ENCODE measurements around the gene C10orf90. TPM values are rescaled to one million over a fixed set of nuclear protein-coding genes. Genes with fewer than 3 reads are reported as not detected.

Gene C10orf90
- total RNA-seq, 2 experiments from 2014 or later, result not detected

GRCh38 chr10:126667568-126667967 is 2.9 kb downstream of the C10orf90 start:
- Mint-ChIP-seq H3K27ac (no peak overlapping the region), H3K4me3 (no peak overlapping the region), H3K36me3 (no peaks in the 10 kb centered on the region), H3K9me3 (peaks cover 1% of the 10 kb centered on the region), H3K27me3 (no peaks in the 10 kb centered on the region), H3K4me1 (no peaks in the 10 kb centered on the region)
- DNase-seq (no peak), ATAC-seq (ENCODE audit: low read depth) (no peak)
- POLR2A ChIA-PET, result no interaction called here

GRCh38 chr10:126665207-126665606 is 5.3 kb downstream of the C10orf90 start:
- H3K4me3 Mint-ChIP-seq, result no peak overlapping the region
- ATAC-seq (ENCODE audit: low read depth) (no peak), DNase-seq (no peak)
- no peak overlapping the region for H3K27ac Mint-ChIP-seq
- H3K9me3 Mint-ChIP-seq, result peaks cover 1% of the 10 kb centered on the region
- H3K4me1 Mint-ChIP-seq, result no peaks in the 10 kb centered on the region
- no peaks in the 10 kb centered on the region for H3K36me3 Mint-ChIP-seq
- H3K27me3 Mint-ChIP-seq, result no peaks in the 10 kb centered on the region
- POLR2A ChIA-PET, result no interaction called here

GRCh38 chr10:126663880-126664279 is 6.6 kb downstream of the C10orf90 start:
- H3K27me3 Mint-ChIP-seq, result no peaks in the 10 kb centered on the region
- peaks cover 1% of the 10 kb centered on the region for H3K9me3 Mint-ChIP-seq
- H3K27ac Mint-ChIP-seq, result no peak overlapping the region
- POLR2A ChIA-PET, result no interaction called here
- H3K4me1 Mint-ChIP-seq, result no peaks in the 10 kb centered on the region
- no peaks in the 10 kb centered on the region for H3K36me3 Mint-ChIP-seq
- DNase-seq (no peak), ATAC-seq (ENCODE audit: low read depth) (no peak)
- H3K4me3 Mint-ChIP-seq, result no peak overlapping the region

DNA sequence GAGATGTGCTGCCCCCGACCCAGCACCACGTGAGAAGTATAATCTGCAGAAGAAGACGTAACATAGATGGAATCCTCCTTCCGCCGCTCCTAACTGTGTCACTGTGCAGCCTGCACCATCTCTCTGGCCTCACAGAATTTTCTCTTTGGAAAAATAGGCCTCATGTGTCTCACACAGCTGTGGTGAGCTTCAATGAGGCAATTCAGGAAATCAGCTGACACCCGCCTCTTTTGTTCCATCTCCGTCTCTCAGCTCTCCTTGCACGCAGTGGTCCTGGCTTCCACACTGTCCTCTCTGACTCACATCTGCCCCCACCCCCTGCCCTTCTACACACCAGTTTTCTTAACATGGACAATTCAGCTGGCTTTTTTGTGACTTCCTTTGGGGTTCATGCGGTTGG is 7.2 kb downstream of the C10orf90 start:
- no peaks in the 10 kb centered on the region for H3K4me1 Mint-ChIP-seq
- POLR2A ChIA-PET, result no interaction called here
- H3K4me3 Mint-ChIP-seq, result no peak overlapping the region
- H3K9me3 Mint-ChIP-seq, result peaks cover 1% of the 10 kb centered on the region
- ATAC-seq (ENCODE audit: low read depth), result no peak
- no peak overlapping the region for H3K27ac Mint-ChIP-seq
- no peak for DNase-seq
- no peaks in the 10 kb centered on the region for H3K36me3 Mint-ChIP-seq
- H3K27me3 Mint-ChIP-seq, result no peaks in the 10 kb centered on the region

DNA sequence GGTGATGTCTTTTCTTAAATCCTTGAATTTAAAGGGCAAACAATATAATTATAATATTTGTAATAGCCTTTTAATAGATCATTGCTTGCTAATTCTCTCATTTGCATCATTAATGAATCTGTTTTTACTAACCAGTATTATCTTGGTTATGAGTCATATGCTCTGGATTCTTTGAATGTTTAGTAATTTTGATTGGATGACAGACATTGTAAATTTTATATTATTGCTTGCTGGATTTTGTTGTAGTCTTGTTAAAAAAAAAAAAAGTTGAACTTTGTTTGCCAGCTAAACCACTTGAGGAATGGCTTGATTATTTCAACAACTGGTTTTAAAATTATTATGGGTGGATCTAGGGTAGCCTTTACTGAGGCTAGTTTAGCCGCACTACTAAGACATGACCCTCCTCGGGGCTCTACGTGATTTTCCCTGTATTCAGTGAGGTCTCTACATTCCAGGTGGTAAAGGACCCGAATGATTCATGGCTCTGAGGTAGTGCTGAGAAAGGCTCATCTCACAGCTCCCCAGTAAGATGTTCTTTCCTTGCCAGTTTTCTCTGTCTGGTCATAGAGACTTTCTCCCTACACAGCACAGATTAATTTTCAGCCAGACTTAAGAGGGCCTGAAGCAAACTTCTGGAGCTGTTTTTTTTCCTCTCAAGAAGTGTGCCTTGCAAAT is 8.5 kb downstream of the C10orf90 start:
- Mint-ChIP-seq H3K27me3 (no peaks in the 10 kb centered on the region), H3K27ac (no peak overlapping the region), H3K4me1 (no peaks in the 10 kb centered on the region), H3K9me3 (peaks cover 1% of the 10 kb centered on the region), H3K36me3 (no peaks in the 10 kb centered on the region), H3K4me3 (no peak overlapping the region)
- ATAC-seq (ENCODE audit: low read depth) (no peak), DNase-seq (no peak)
- POLR2A ChIA-PET, result interaction anchor here (0.5 kb wide), 1 partner anchor 85 kb away, joined by 3 read pairs; no protein-coding TSS in a partner anchor

GRCh38 chr10:126661356-126661755 is 9.1 kb downstream of the C10orf90 start:
- H3K4me1 Mint-ChIP-seq, result no peaks in the 10 kb centered on the region
- POLR2A ChIA-PET, result no interaction called here
- H3K9me3 Mint-ChIP-seq, result peaks cover 1% of the 10 kb centered on the region
- DNase-seq, result no peak
- no peak for ATAC-seq (ENCODE audit: low read depth)
- no peak overlapping the region for H3K4me3 Mint-ChIP-seq
- no peaks in the 10 kb centered on the region for H3K36me3 Mint-ChIP-seq
- no peaks in the 10 kb centered on the region for H3K27me3 Mint-ChIP-seq
- H3K27ac Mint-ChIP-seq, result no peak overlapping the region

DNA sequence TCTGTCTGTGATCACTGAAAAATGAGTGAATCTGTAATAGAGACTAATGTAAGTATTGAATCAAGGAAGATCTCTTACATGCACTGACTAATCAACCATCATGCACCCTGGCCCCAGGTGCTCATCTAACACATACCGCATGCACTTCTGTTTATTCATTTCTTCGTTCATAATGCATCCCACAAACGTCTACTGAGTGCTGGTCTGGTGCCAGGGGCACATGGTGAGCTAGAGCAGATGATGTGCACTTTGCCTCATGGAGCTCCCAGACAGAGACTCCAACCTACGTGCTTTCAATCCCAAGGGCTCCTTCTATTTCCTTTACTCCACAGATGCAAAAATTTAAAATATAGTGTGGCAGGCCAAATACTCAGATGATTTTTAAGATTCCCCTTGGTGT is 10.7 kb downstream of the C10orf90 start:
- POLR2A ChIA-PET, result no interaction called here
- no peak overlapping the region for H3K4me3 Mint-ChIP-seq

GRCh38 chr10:126658928-126659327 is 11.6 kb downstream of the C10orf90 start:
- Mint-ChIP-seq H3K27ac (no peak overlapping the region), H3K4me3 (no peak overlapping the region), H3K27me3 (no peaks in the 10 kb centered on the region), H3K4me1 (no peaks in the 10 kb centered on the region), H3K36me3 (no peaks in the 10 kb centered on the region), H3K9me3 (no peaks in the 10 kb centered on the region)
- ATAC-seq (ENCODE audit: low read depth), result no peak
- POLR2A ChIA-PET, result no interaction called here
- DNase-seq, result no peak

More for the DNA sequence above, 10.7 kb downstream of the C10orf90 start:
- Mint-ChIP-seq H3K27ac (no peak overlapping the region), H3K9me3 (no peaks in the 10 kb centered on the region), H3K4me1 (no peaks in the 10 kb centered on the region), H3K36me3 (no peaks in the 10 kb centered on the region), H3K27me3 (no peaks in the 10 kb centered on the region)
- no peak for DNase-seq
- no peak for ATAC-seq (ENCODE audit: low read depth)

DNA sequence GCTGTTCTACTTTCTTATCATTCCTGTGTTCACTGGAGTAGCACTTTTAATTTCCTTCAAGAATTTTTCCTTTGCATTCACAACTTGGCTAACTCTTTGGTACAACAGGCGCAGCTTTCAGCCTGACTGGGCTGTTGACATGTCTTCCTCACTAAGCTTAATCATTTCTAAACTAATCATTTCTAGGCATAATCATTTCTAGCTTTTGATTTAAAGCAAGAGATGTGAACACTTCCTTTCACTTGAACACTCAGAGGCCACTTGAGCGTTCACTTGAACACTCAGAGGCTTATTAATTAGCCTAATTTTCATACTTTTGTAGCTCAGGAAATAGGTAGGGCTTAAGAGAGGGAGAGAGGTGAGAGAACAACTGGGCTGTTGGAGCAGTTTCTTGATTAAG is 15.9 kb downstream of the C10orf90 start:
- Mint-ChIP-seq H3K4me3 (no peak overlapping the region), H3K27me3 (no peaks in the 10 kb centered on the region), H3K36me3 (no peaks in the 10 kb centered on the region), H3K27ac (no peak overlapping the region), H3K4me1 (no peaks in the 10 kb centered on the region), H3K9me3 (no peaks in the 10 kb centered on the region)
- no peak for ATAC-seq (ENCODE audit: low read depth)
- no peak for DNase-seq
- POLR2A ChIA-PET, result no interaction called here

DNA sequence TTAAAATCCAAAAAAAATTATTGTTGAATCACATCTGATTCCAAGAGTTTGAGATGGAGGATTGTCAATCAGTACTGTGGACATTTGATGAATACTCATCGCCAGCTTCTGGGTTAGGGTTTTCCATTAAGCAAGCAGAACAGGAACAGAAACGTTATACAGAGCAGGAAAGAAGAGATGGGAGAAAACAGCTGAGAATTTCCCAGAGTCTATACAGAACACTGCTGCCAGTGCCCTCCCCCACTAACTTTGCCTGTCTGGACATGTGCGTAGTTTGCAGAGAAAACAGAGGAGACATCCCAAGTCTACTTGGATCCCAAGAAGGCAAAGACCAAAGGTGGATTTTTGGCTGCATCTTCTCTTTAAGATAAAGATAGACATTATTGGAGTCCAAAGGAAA is 19.0 kb downstream of the C10orf90 start:
- Mint-ChIP-seq H3K36me3 (no peaks in the 10 kb centered on the region), H3K4me3 (no peak overlapping the region), H3K4me1 (no peaks in the 10 kb centered on the region), H3K27me3 (no peaks in the 10 kb centered on the region), H3K27ac (no peak overlapping the region), H3K9me3 (no peaks in the 10 kb centered on the region)
- POLR2A ChIA-PET, result no interaction called here
- ATAC-seq (ENCODE audit: low read depth), result no peak
- no peak for DNase-seq

DNA sequence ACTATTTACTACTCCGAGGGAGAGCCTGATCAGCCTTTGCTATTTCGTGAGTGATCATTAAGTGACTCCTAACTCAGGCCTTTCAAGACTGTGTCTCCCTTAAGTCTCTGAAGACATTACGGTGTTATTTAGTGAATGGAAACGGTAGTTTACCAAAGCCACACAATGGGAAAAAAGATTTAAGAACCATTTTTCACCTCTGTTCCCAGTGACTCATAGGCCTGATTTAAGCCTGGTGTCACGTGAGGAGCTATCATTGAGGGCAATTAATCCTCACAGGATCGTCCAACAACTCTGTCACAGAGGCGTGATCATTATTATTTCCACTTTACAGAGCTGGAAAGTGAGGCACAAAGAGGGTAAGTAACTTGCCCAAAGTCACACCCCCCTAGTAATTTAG is 20.3 kb downstream of the C10orf90 start:
- DNase-seq (no peak), ATAC-seq (ENCODE audit: low read depth) (no peak)
- H3K27me3 Mint-ChIP-seq, result no peaks in the 10 kb centered on the region
- H3K36me3 Mint-ChIP-seq, result no peaks in the 10 kb centered on the region
- H3K9me3 Mint-ChIP-seq, result no peaks in the 10 kb centered on the region
- no peak overlapping the region for H3K4me3 Mint-ChIP-seq
- no peaks in the 10 kb centered on the region for H3K4me1 Mint-ChIP-seq
- H3K27ac Mint-ChIP-seq, result no peak overlapping the region
- POLR2A ChIA-PET, result no interaction called here

GRCh38 chr10:126647116-126647515 is 23.4 kb downstream of the C10orf90 start:
- Mint-ChIP-seq H3K4me1 (no peaks in the 10 kb centered on the region), H3K9me3 (no peaks in the 10 kb centered on the region), H3K27ac (no peak overlapping the region)

GRCh38 chr10:126646110-126646509 is 24.4 kb downstream of the C10orf90 start:
- DNase-seq (no peak), ATAC-seq (ENCODE audit: low read depth) (no peak)
- Mint-ChIP-seq H3K36me3 (no peaks in the 10 kb centered on the region), H3K27ac (no peak overlapping the region), H3K4me3 (no peak overlapping the region), H3K9me3 (no peaks in the 10 kb centered on the region), H3K4me1 (no peaks in the 10 kb centered on the region), H3K27me3 (no peaks in the 10 kb centered on the region)
- POLR2A ChIA-PET, result no interaction called here

More at GRCh38 chr10:126647116-126647515, 23.4 kb downstream of the C10orf90 start:
- ATAC-seq (ENCODE audit: low read depth) (no peak), DNase-seq (no peak)
- Mint-ChIP-seq H3K27me3 (no peaks in the 10 kb centered on the region), H3K4me3 (no peak overlapping the region), H3K36me3 (no peaks in the 10 kb centered on the region)
- POLR2A ChIA-PET, result no interaction called here

DNA sequence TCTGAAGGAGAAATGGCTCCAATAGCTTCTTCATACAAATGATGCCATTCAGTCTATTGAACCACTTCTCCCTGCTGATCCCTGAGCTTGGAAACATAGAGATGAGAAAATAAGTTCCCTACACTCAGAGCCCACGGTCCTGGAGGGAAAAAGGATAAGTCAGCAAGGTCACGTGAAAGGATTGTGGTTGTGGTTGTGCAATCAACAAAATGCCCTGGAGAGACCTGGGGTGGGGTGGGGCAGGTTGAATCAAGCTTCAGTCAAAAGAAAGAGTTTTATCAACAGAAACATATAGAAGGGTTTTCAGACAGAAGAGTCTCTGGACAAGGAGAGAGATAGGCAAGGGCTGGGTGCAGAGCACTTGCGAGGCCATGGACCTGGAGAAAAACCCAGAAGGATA is 30.1 kb downstream of the C10orf90 start:
- Mint-ChIP-seq H3K27me3 (no peaks in the 10 kb centered on the region), H3K36me3 (no peaks in the 10 kb centered on the region), H3K27ac (no peak overlapping the region), H3K9me3 (no peaks in the 10 kb centered on the region), H3K4me3 (no peak overlapping the region), H3K4me1 (no peaks in the 10 kb centered on the region)
- no peak for DNase-seq
- POLR2A ChIA-PET, result no interaction called here
- ATAC-seq (ENCODE audit: low read depth), result no peak

DNA sequence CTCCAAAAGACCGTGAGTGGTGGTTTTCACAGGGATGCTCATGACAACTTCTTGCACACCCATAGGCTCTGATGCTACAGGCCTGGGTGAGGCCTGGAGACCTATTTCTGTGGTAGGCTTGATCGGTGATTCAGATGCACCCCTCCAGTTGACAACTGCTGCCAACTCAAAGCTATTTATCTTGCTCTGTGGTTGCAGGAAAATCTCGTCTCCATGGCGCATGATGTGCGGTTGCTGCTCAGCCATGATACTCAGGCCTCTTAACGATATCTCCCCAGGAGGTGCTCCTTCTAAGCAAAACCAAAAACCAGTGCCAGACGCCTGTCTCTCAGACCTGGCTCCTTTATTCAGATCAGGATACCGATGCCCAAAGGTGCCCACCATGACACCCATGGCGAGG is 31.4 kb downstream of the C10orf90 start:
- DNase-seq, result no peak
- Mint-ChIP-seq H3K4me1 (no peaks in the 10 kb centered on the region), H3K27me3 (no peaks in the 10 kb centered on the region), H3K4me3 (no peak overlapping the region), H3K36me3 (no peaks in the 10 kb centered on the region), H3K27ac (no peak overlapping the region), H3K9me3 (no peaks in the 10 kb centered on the region)
- ATAC-seq (ENCODE audit: low read depth), result no peak
- POLR2A ChIA-PET, result no interaction called here
